Heart left ventricle (tissue), 16 donors: ENCODE results near the gene ING1. TPM values are rescaled to one million over a fixed set of nuclear protein-coding genes. Genes with fewer than 3 reads are reported as not detected.

Experiments
- ATAC-seq, 4 donors: fragments of 200-7000 bp; cut with Tn5 transposase; one replicate each; pipeline ENCODE4 v1.9.1; 2020 to 2022; ENCODE audit warnings: moderate library complexity in 4 of 4, mild to moderate bottlenecking in 3 of 4, moderate number of reproducible peaks in 1 of 4
- DNase-seq, 5 donors: peaks; one replicate each; pipeline ENCODE4 v3.0.0-alpha.2; 2020
- H3K27ac ChIP-seq, 12 donors: fragments of 200-600 bp; sonication (generic) in 4 of 12; one replicate each; pipeline versions ENCODE4 v1.5.0 to v1.8.0; 2016 to 2022; ENCODE audit warnings: mild to moderate bottlenecking in 2 of 12
- H3K27me3 ChIP-seq, 9 donors: fragments of 200-600 bp; sonication (generic) in 2 of 9; one replicate each; pipeline versions ENCODE4 v1.5.1 to v1.8.0; 2016 to 2022; ENCODE audit warnings: mild to moderate bottlenecking in 3 of 9
- H3K36me3 ChIP-seq, 9 donors: fragments of 200-600 bp; sonication (generic) in 2 of 9; one replicate each; pipeline versions ENCODE4 v1.5.0 to v1.8.0; 2018 to 2022; ENCODE audit warnings: mild to moderate bottlenecking in 2 of 9
- H3K4me1 ChIP-seq, 12 donors: fragments of 200-600 bp; sonication (generic) in 4 of 12; one replicate each; pipeline versions ENCODE4 v1.5.0 to v1.8.0; 2016 to 2022; ENCODE audit warnings: mild to moderate bottlenecking in 3 of 12
- H3K4me3 ChIP-seq, 12 donors: fragments of 200-600 bp; sonication (generic) in 4 of 12; one replicate each; pipeline versions ENCODE4 v1.5.0 to v1.8.0; 2017 to 2022; ENCODE audit warnings: mild to moderate bottlenecking in 9 of 12, moderate library complexity in 4 of 12
- H3K9me3 ChIP-seq, 12 donors: fragments of 200-600 bp; sonication (generic) in 4 of 12; one replicate each; pipeline versions ENCODE4 v1.5.0 to v1.8.0; 2016 to 2022; ENCODE audit warnings: mild to moderate bottlenecking in 1 of 12
- POLR2A ChIP-seq, 2 donors: fragments of 450-650 bp; IDR thresholded peaks; one replicate each; pipeline ENCODE4 v1.6.1; 2017; ENCODE audit warnings: antibody characterized with exemption in 2 of 2, mild to moderate bottlenecking in 2 of 2, moderate library complexity in 2 of 2
- WGBS, 4 donors: extraction: QIAGEN DNeasy Blood & Tissue Kit in 2 of 4; methylation state at CpG; one replicate each; pipeline versions ENCODE4 v1.1.5 to v1.1.7; 2013 to 2018; 5-methylcytosine and 5-hydroxymethylcytosine counted together
- intact Hi-C, 10 donors: fragments of 100-400 bp; cut with DNase I; formaldehyde crosslinking; loops; one replicate each; pipeline versions ENCODE4 v1.11.1 to v1.14.2; 2022
- polyA plus RNA-seq, 2 donors: library from polyadenylated mRNA; stranded (reverse); fragments of 200-250 nt; gene quantifications; one replicate each; pipeline ENCODE4 v1.2.3, GENCODE V29; 2013
- total RNA-seq, 9 donors: library from RNA; depleted of rRNA in 2 of 9; stranded (reverse); fragments of >200 nt in 2 of 9; fragmentation: NEBNext Ultra II Directional in 3 of 9; extraction: Animal tissue kit (Norgen Biotek cat#: 25700) in 3 of 9; gene quantifications; one replicate each; pipeline versions ENCODE4 v1.1.0 to v1.2.4, GENCODE V29; 2016 to 2023
- TF ChIP-seq, protein P1 (sequence below), 12 donors: fragments of 200-600 bp; sonication (generic) in 4 of 12; IDR thresholded peaks; one replicate each; pipeline versions ENCODE4 v1.5.0 to v1.8.0; 2018 to 2022; ENCODE audit warnings: antibody characterized with exemption in 12 of 12, mild to moderate bottlenecking in 5 of 12
- donor health status: ischemic (EF 13 %, LVEDD 7.1; RV severe dilation, severe dysfunction).
- donor health status: healthy with polysubstance abuse.
- donor health status: DM: no; HTN: yes; CAD: no.
- donor health status: DM: no; HTN: no; CAD: no.
- donor health status: ischemic (EF 25% LVEDD 6.9; RV normal size, moderate dysfunction).
- donor health status: ischemic (EF 25% LVEDD 5.7; RV mildly dilated, moderate dysfunction).
- donor health status: healthy.
- donor health status: DM: yes; HTN: yes; CAD: no.
- donor health status: ischemic (EF 35%, LVEDD 5.7; RV mildly dilated, moderate dysfunction).
- donor health status: nonischemic (EF 11% LVEDD 7.7; RV severe dilation, severe dysfunction).
- donor health status: DM: yes; HTN: yes; CAD: no.
- donor health status: PGD.
- donor health status: ischemic (EF 29% LVEDD 5.4; RV normal size, mild dysfunction).
- donor health status: nonischemic (EF 23%, LVEDD 6.1; RV moderate dilation, normal function).

Gene ING1
- total and polyA plus RNA-seq, 11 donors, result 4.8 to 18.0 (median 6.6) TPM

DNA sequence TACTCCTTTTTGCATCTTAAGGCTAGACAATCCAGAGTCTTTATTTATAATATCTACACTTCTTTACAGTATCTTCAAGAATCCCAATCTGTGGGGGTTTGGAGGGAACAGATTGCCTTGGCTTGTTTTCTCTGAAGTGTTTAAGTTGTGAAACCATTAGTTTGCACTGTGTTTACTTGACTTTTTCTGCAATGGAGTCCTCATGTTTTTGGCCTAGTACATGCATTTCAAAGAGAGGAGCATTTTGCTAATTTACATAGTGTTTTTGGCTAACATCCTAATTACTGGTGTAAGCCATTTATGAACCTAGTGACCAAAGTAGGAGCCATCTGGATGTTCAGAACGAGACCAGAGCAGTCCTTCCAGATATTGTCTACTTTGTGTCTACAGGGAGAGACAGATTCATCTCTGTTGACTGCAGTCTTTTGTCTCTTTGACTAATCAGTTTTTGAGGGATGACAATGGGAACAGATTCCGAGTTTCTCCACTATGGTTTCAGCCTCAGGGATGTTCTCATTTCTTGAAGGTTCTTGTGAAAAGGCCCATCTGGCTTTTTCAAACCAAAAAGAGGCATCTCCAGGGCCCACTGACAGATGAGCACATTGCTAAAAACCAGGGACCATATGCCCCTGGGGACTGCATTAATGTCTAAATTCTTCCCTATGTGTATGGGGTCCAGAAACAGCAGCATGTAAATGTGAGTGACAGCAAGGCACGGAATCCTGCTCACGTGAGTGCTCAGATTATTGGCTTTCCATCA, 53.4 kb downstream of the ING1 start:
- DNase-seq (no peak), ATAC-seq (no peak)
- Histone ChIP-seq H3K4me1 (peaks cover 0 to 4% (median 0%) of the 10 kb centered on the region in 12 donors), H3K27me3 (no peaks in the 10 kb centered on the region), H3K9me3 (no peaks in the 10 kb centered on the region), H3K4me3 (no peak overlapping the region), H3K27ac (no peak overlapping the region), H3K36me3 (no peaks in the 10 kb centered on the region)
- intact Hi-C loops, result no loop called here
- TF ChIP-seq, protein P1, sequence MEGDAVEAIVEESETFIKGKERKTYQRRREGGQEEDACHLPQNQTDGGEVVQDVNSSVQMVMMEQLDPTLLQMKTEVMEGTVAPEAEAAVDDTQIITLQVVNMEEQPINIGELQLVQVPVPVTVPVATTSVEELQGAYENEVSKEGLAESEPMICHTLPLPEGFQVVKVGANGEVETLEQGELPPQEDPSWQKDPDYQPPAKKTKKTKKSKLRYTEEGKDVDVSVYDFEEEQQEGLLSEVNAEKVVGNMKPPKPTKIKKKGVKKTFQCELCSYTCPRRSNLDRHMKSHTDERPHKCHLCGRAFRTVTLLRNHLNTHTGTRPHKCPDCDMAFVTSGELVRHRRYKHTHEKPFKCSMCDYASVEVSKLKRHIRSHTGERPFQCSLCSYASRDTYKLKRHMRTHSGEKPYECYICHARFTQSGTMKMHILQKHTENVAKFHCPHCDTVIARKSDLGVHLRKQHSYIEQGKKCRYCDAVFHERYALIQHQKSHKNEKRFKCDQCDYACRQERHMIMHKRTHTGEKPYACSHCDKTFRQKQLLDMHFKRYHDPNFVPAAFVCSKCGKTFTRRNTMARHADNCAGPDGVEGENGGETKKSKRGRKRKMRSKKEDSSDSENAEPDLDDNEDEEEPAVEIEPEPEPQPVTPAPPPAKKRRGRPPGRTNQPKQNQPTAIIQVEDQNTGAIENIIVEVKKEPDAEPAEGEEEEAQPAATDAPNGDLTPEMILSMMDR (IDR thresholded peaks at IDR 0.05), result no peak
- TF ChIP-seq POLR2A (IDR thresholded peaks at IDR 0.05), result no peak
- 74 to 81% (median 79%) methylated on average over 4 of the region's 4 CpGs for WGBS, 4 donors

DNA sequence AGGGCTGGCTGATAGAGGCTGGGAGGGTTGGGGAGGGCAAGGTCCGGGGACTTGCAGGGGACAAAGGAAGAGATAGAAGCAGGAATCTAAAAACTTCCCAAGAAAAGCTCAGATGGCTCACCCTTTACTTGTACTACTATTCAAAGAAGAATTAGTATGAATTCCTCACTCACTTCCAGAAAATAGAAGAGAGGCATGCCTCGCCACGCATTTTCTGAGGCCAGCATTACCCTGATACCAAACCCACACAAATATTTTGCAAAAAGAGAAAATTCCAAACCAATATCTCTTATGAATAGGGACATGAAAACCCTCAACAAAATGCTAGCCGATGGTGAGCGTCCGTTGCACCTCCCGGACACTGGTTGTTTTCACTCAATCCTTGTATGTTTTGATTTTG, 54.0 kb downstream of the ING1 start:
- Histone ChIP-seq H3K27ac (no peak overlapping the region), H3K4me3 (no peak overlapping the region), H3K9me3 (no peaks in the 10 kb centered on the region), H3K4me1 (peaks cover 0 to 4% (median 0%) of the 10 kb centered on the region in 12 donors), H3K27me3 (no peaks in the 10 kb centered on the region), H3K36me3 (no peaks in the 10 kb centered on the region)
- intact Hi-C loops, result no loop called here
- DNase-seq, result no peak
- 89 to 94% (median 90%) methylated on average over 7 of the region's 7 CpGs for WGBS, 4 donors
- ATAC-seq, result no peak
- TF ChIP-seq POLR2A (IDR thresholded peaks at IDR 0.05), result no peak
- TF ChIP-seq, protein P1 (IDR thresholded peaks at IDR 0.05), result no peak

DNA sequence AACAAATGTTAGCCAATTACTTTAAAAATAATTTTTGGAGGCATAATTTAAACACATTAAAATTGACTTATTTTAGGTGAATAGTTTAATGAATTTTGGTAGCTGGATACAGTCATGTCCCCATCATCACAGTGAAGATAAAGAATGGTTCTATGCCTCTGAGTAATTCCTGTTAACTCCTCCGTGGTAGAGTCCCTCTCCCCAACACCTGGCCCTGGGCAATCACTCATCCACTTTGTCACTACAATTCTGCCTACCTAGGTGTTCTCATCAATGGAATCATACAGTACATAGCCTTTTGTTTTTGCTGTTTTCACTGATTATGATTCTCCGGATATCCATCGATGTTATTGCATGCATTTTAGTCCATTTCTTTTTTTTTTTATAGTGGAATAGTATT, 55.6 kb downstream of the ING1 start:
- H3K4me3 ChIP-seq, result no peak overlapping the region
- H3K4me1 ChIP-seq, result peaks cover 0 to 4% (median 0%) of the 10 kb centered on the region in 12 donors
- no peaks in the 10 kb centered on the region for H3K36me3 ChIP-seq
- peaks cover 0 to 2% (median 0%) of the 10 kb centered on the region in 9 donors for H3K27me3 ChIP-seq
- ATAC-seq (no peak), DNase-seq (no peak)
- intact Hi-C loops, result no loop called here
- H3K27ac ChIP-seq, result no peak overlapping the region
- 63 to 88% (median 79%) methylated on average over 3 of the region's 3 CpGs for WGBS, 4 donors
- TF ChIP-seq POLR2A (IDR thresholded peaks at IDR 0.05), result no peak
- TF ChIP-seq, protein P1 (IDR thresholded peaks at IDR 0.05), result no peak
- no peaks in the 10 kb centered on the region for H3K9me3 ChIP-seq

DNA sequence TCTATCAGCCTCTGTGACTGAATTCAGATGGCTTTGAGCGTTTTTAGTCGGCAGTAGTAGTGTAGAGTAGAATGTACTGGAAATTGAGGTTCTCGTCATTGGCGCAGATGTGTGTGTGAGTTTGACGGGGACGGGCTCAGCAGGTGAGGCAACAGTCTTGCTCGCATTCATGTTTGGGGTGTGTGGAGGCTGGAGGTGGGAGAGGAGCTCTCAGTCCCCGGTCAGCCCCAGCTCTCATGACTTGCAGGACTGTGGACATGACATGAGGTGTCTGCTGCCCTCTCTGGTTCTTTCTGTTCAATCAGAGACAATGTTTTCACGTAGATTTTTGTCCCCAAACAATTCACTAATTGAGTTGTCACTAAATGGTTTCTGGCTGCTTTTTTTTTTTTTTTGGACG, 57.2 kb downstream of the ING1 start:
- intact Hi-C loops, result no loop called here
- Histone ChIP-seq H3K27me3 (peaks cover 0 to 3% (median 0%) of the 10 kb centered on the region in 9 donors), H3K27ac (peak overlapping the region in 1 of 12 donors; percentile 37), H3K4me1 (peaks cover 0 to 4% (median 0%) of the 10 kb centered on the region in 12 donors), H3K9me3 (no peaks in the 10 kb centered on the region), H3K36me3 (no peaks in the 10 kb centered on the region), H3K4me3 (no peak overlapping the region)
- no peak for ATAC-seq
- 72 to 78% (median 76%) methylated on average over 10 of the region's 10 CpGs for WGBS, 4 donors
- no peak for TF ChIP-seq POLR2A (IDR thresholded peaks at IDR 0.05)
- TF ChIP-seq, protein P1 (IDR thresholded peaks at IDR 0.05), result no peak
- DNase-seq, result no peak
